Thyroid gland (tissue), 4 donors: ENCODE results near the gene TRIOBP. TPM values are rescaled to one million over a fixed set of nuclear protein-coding genes. Genes with fewer than 3 reads are reported as not detected.
"Not testable (repeated sequence)": the region's sequence is repeated elsewhere in the genome, so short reads cannot be mapped to it uniquely, and the experiment has no call there.

ENCODE experiments used
- DNase-seq, 2 donors: peaks; one replicate each; pipeline ENCODE4 v3.0.0-alpha.2; 2019
- H3K27ac ChIP-seq, 3 donors: fragments of 200-600 bp; sonication (generic); 1 replicate in 2 of 3; 2 replicates in 1 of 3; pipeline ENCODE4 v1.5.1; 2016 to 2019; ENCODE audit warnings: mild to moderate bottlenecking in 1 of 3, moderate library complexity in 1 of 3
- H3K27me3 ChIP-seq: fragments of 200-600 bp; sonication (generic); one replicate; pipeline ENCODE4 v1.5.1; 2019
- H3K36me3 ChIP-seq, 2 donors: fragments of 200-600 bp; sonication (generic); one replicate each; pipeline ENCODE4 v1.5.1; 2016 to 2019
- H3K4me1 ChIP-seq, 2 donors: fragments of 200-600 bp; sonication (generic); one replicate each; pipeline ENCODE4 v1.5.1; 2017 to 2019
- H3K4me3 ChIP-seq, 3 donors: fragments of 200-600 bp; sonication (generic); replicated peaks in 1 of 3; 1 replicate in 2 of 3; 2 replicates in 1 of 3; pipeline ENCODE4 v1.5.1; 2016; ENCODE audit warnings: mild to moderate bottlenecking in 1 of 3
- H3K9me3 ChIP-seq: fragments of 200-600 bp; sonication (generic); one replicate; pipeline ENCODE4 v1.5.1; 2017
- POLR2A ChIP-seq, 2 donors: fragments of 450-650 bp; IDR thresholded peaks; one replicate each; pipeline ENCODE4 v1.6.1; 2017; ENCODE audit warnings: antibody characterized with exemption in 2 of 2, mild to moderate bottlenecking in 2 of 2, moderate library complexity in 1 of 2
- WGBS, 2 donors: methylation state at CpG; one replicate each; pipeline ENCODE4 v1.1.5; 2017; 5-methylcytosine and 5-hydroxymethylcytosine counted together
- intact Hi-C: fragments of 100-400 bp; cut with DNase I; formaldehyde crosslinking; loops from one replicate; pipeline ENCODE4 v1.15.1; 2023
- total RNA-seq, 4 donors: library from RNA; depleted of rRNA; stranded (reverse); fragments of >200 nt; gene quantifications; one replicate each; pipeline ENCODE4 v1.2.3, GENCODE V29; 2016
- TF ChIP-seq, protein P1 (sequence below), 6 experiments: fragments of 200-600 bp in 3 of 6; fragments of 450-650 bp in 3 of 6; sonication (generic) in 3 of 6; IDR thresholded peaks; one replicate each; pipeline ENCODE4 v1.5.1; 2016 to 2019; ENCODE audit warnings: antibody characterized with exemption in 6 of 6, mild to moderate bottlenecking in 2 of 6, inconsistent platforms in 1 of 6, moderate library complexity in 1 of 6

The TRIOBP gene
- total RNA-seq, 4 donors from 2014 or later, result 120 to 150 (median 140) TPM

DNA sequence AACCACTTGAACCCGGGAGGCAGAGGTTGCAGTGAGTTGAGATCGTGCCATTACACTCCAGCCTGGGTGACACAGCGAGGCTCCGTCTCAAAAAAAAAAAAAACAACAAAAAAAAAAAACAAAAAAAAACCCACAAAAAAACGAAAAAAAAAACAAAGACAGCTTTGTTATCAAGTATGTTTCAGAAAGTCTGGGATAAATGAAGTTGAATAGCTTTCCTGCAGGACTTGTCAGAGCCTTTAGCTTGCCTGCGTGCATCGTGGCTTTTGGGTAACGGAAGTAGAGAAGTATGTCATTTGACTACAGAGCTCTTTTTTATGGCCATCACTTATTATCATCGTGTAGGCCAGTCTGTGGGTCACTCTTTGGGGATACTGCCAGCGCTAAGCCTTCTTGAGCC lies 14.6 kb downstream of the TRIOBP start:
- Histone ChIP-seq H3K27ac (no peak overlapping the region), H3K27me3 (no peaks in the 10 kb centered on the region), H3K4me3 (no peak overlapping the region), H3K9me3 (no peaks in the 10 kb centered on the region), H3K4me1 (no peaks in the 10 kb centered on the region), H3K36me3 (no peaks in the 10 kb centered on the region)
- intact Hi-C loops, result no loop called here
- no peak for TF ChIP-seq POLR2A (IDR thresholded peaks at IDR 0.05)
- TF ChIP-seq, protein P1, sequence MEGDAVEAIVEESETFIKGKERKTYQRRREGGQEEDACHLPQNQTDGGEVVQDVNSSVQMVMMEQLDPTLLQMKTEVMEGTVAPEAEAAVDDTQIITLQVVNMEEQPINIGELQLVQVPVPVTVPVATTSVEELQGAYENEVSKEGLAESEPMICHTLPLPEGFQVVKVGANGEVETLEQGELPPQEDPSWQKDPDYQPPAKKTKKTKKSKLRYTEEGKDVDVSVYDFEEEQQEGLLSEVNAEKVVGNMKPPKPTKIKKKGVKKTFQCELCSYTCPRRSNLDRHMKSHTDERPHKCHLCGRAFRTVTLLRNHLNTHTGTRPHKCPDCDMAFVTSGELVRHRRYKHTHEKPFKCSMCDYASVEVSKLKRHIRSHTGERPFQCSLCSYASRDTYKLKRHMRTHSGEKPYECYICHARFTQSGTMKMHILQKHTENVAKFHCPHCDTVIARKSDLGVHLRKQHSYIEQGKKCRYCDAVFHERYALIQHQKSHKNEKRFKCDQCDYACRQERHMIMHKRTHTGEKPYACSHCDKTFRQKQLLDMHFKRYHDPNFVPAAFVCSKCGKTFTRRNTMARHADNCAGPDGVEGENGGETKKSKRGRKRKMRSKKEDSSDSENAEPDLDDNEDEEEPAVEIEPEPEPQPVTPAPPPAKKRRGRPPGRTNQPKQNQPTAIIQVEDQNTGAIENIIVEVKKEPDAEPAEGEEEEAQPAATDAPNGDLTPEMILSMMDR (IDR thresholded peaks at IDR 0.05), result no peak
- DNase-seq, result no peak
- 92 to 93% methylated on average over 10 of the region's 10 CpGs for WGBS, 2 donors

DNA sequence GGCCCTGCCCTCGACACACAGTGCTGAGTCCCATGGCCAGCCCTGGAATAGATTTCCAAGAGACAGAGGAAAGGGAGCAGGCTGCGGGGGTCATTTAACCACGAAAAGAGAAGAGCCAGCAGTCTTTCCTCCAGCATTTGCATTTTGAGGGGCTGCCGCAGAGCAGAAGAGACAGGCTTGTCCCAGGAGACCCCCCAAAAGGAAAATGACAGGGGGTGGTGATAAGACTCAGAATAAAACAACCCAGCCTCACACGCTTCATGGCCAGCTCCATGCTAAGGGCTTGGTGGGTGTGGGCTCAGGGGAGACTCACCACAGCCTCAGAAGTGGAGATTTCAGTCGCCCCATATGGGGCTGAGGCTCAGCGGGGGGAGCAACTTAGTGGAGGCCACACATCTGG lies 16.9 kb downstream of the TRIOBP start:
- 98 to 99% methylated on average over 7 of the region's 7 CpGs for WGBS, 2 donors
- no peaks in the 10 kb centered on the region for H3K4me1 ChIP-seq
- no peaks in the 10 kb centered on the region for H3K27me3 ChIP-seq
- no peak for DNase-seq
- TF ChIP-seq, protein P1 (IDR thresholded peaks at IDR 0.05), result no peak
- no peak for TF ChIP-seq POLR2A (IDR thresholded peaks at IDR 0.05)
- intact Hi-C loops, result no loop called here
- H3K4me3 ChIP-seq, result no peak overlapping the region
- no peaks in the 10 kb centered on the region for H3K9me3 ChIP-seq
- H3K27ac ChIP-seq, result no peak overlapping the region
- no peaks in the 10 kb centered on the region for H3K36me3 ChIP-seq

DNA sequence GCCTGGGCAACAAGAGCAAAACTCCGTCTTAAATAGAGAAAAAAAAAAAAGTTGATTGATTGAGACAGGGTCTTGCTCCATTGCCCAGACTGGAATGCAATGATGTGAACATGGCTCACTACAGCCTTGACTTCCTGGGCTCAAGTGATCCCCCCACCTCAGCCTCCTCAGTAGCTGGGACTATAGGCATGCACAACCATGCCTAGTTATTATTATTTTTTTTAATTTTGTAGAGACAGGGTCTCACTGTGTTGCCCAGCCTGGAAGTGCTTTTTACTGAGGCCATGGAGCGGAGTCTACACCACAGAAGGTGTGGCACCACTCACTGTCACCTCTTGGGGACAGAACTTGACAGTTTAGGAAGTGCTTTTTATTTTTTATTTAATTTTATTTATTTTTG lies 17.8 kb downstream of the TRIOBP start:
- no peak for DNase-seq
- TF ChIP-seq, protein P1 (IDR thresholded peaks at IDR 0.05), result no peak
- no peak for TF ChIP-seq POLR2A (IDR thresholded peaks at IDR 0.05)

DNA sequence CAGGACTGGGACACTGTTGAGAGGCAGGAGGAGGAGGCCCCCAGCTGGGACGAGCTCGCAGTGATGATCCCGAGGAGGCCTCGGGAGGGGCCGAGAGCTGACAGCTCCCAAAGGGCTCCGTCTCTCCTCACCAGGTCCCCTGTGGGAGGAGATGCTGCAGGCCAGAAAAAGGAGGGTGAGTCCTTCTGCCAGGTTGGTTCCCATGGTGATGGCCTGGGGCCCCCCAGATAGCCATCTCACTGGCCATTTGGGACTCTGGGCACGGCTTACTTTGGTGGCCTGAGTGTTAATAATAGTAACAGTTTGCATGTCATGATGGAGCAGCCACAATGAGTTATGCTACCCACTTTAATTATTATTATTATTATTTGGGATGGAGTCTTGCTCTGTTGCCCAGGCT lies 18.9 kb downstream of the TRIOBP start:
- H3K4me1 ChIP-seq, result no peaks in the 10 kb centered on the region
- H3K4me3 ChIP-seq, result no peak overlapping the region
- no peaks in the 10 kb centered on the region for H3K9me3 ChIP-seq
- no peak for DNase-seq
- H3K27me3 ChIP-seq, result no peaks in the 10 kb centered on the region
- no peak overlapping the region for H3K27ac ChIP-seq
- TF ChIP-seq POLR2A (IDR thresholded peaks at IDR 0.05), result no peak
- TF ChIP-seq, protein P1 (IDR thresholded peaks at IDR 0.05), result no peak
- intact Hi-C loops, result no loop called here
- no peaks in the 10 kb centered on the region for H3K36me3 ChIP-seq
- 93 to 94% methylated on average over 7 of the region's 7 CpGs for WGBS, 2 donors

More for the DNA sequence above, 17.8 kb downstream of the TRIOBP start:
- intact Hi-C loops, result no loop called here
- H3K27me3 ChIP-seq, result no peaks in the 10 kb centered on the region
- H3K9me3 ChIP-seq, result no peaks in the 10 kb centered on the region
- H3K27ac ChIP-seq, result no peak overlapping the region
- no peaks in the 10 kb centered on the region for H3K36me3 ChIP-seq
- 96 to 98% methylated on average over 2 of the region's 2 CpGs for WGBS, 2 donors
- no peaks in the 10 kb centered on the region for H3K4me1 ChIP-seq
- no peak overlapping the region for H3K4me3 ChIP-seq

DNA sequence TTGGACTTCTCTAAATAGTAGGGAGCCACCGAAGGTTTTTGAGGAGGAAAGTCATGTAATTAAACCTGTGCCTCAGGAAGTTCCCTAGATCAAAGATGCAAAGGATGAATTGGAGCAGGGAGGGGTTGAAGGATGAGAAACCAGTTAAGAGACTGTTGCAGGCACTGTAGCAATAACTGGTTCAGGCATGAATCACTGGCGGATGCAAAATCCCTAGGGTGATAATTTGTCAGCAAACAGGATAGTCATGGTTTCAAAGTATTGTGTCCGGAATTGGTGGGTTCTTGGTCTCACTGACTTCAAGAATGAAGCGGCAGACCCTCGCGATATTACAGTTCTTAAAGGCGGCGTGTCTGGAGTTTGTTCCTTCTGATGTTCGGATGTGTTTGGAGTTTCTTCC lies 19.9 kb downstream of the TRIOBP start:
- intact Hi-C loops, result no loop called here
- H3K36me3 ChIP-seq, result no peaks in the 10 kb centered on the region
- H3K27me3 ChIP-seq, result no peaks in the 10 kb centered on the region
- DNase-seq, result no peak
- 89 to 94% methylated on average over 9 of the region's 9 CpGs for WGBS, 2 donors
- H3K9me3 ChIP-seq, result no peaks in the 10 kb centered on the region
- no peak overlapping the region for H3K4me3 ChIP-seq
- H3K4me1 ChIP-seq, result no peaks in the 10 kb centered on the region
- no peak overlapping the region for H3K27ac ChIP-seq
- TF ChIP-seq POLR2A (IDR thresholded peaks at IDR 0.05), result no peak
- TF ChIP-seq, protein P1 (IDR thresholded peaks at IDR 0.05), result no peak

DNA sequence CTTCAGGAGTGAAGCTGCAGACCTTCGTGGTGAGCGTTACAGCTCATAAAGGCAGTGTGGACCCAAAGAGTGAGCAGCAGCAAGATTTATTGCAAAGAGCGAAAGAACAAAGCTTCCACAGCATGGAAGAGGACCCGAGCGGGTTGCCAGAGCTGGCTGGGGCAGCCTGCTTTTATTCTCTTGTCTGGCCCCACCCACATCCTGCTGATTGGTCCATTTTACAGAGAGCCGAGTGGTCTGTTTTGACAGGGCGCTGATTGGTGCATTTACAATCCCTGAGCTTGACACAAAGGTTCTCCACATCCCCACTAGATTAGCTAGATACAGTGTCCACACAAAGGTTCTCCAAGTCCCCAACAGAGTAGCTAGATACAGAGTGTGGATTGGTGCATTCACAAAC lies 20.4 kb downstream of the TRIOBP start:
- H3K4me1 ChIP-seq, H3K27me3 ChIP-seq, DNase-seq, H3K9me3 ChIP-seq, H3K27ac ChIP-seq, H3K4me3 ChIP-seq, H3K36me3 ChIP-seq, intact Hi-C loops: not testable (repeated sequence)
- 95 to 97% methylated on average over 7 of the region's 7 CpGs for WGBS, 2 donors

DNA sequence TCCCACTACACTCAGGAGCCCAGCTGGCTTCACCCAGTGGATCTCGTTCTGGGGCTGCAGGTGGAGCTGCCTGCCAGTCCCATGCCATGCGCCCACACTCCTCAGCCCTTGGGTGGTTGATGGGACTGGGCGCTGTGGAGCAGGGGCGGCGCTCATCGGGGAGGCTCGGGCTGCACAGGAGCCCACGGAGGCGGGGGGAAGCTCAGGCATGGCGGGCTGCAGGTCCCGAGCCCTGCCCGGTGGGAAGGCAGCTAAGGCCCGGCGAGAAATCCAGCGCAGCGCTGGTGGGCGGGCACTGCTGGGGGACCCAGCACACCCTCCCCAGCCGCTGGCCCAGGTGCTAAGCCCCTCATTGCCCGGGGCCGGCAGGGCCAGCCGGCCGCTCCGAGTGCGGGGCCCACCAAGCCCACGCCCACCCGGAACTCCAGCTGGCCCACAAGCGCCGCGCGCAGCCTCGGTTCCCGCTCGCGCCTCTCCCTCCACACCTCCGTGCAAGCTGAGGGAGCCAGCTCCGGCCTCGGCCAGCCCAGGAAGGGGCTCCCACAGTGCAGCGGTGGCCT lies 21.0 kb downstream of the TRIOBP start:
- H3K9me3 ChIP-seq, H3K4me1 ChIP-seq, H3K4me3 ChIP-seq, H3K27me3 ChIP-seq, H3K36me3 ChIP-seq, DNase-seq, intact Hi-C loops, H3K27ac ChIP-seq: not testable (repeated sequence)
- WGBS, 2 donors, result 60 to 90% methylated on average over 1 to 18 of the region's 38 CpGs
